IPS-18c (cell line): ENCODE data around the gene AK9.

Source experiments
- H3K4me3 ChIP-seq: 2 replicates; pipeline ENCODE4 v1.7.0; 2013; ENCODE audit warnings: low read depth, mild to moderate bottlenecking, low read length, moderate library complexity; ENCODE audit not compliant: insufficient read depth
- H3K9me3 ChIP-seq: one replicate; pipeline ENCODE4 v1.6.1; 2013; ENCODE audit warnings: mild to moderate bottlenecking, low read length, moderate library complexity; ENCODE audit not compliant: control insufficient read depth, insufficient read depth

Gene AK9

GRCh38 chr6:109448615-109449014 is 242.4 kb downstream of the AK9 start:
- H3K9me3 ChIP-seq, result no peaks in the 10 kb centered on the region
- H3K4me3 ChIP-seq, result no peak overlapping the region

GRCh38 chr6:109447878-109448555 is 243.0 kb downstream of the AK9 start:
- no peak overlapping the region for H3K4me3 ChIP-seq
- no peaks in the 10 kb centered on the region for H3K9me3 ChIP-seq

GRCh38 chr6:109447087-109447486 is 243.9 kb downstream of the AK9 start:
- no peaks in the 10 kb centered on the region for H3K9me3 ChIP-seq

GRCh38 chr6:109446541-109446940 is 244.5 kb downstream of the AK9 start:
- H3K4me3 ChIP-seq, result no peak overlapping the region
- H3K9me3 ChIP-seq, result no peaks in the 10 kb centered on the region

More at GRCh38 chr6:109447087-109447486, 243.9 kb downstream of the AK9 start:
- no peak overlapping the region for H3K4me3 ChIP-seq

GRCh38 chr6:109446072-109446471 is 244.9 kb downstream of the AK9 start:
- H3K9me3 ChIP-seq, result no peaks in the 10 kb centered on the region
- H3K4me3 ChIP-seq, result no peak overlapping the region

GRCh38 chr6:109445382-109445781 is 245.6 kb downstream of the AK9 start:
- Histone ChIP-seq H3K4me3 (no peak overlapping the region), H3K9me3 (no peaks in the 10 kb centered on the region)

GRCh38 chr6:109443425-109443950 is 247.5 kb downstream of the AK9 start:
- H3K9me3 ChIP-seq, result no peaks in the 10 kb centered on the region
- no peak overlapping the region for H3K4me3 ChIP-seq
